Stimulated activated CD4-positive, alpha-beta T cell treated with anti-CD3 and anti-CD28 coated beads, Interleukin-4, amount 100 ng/mL, for 24 hours (primary cell): Measurements from ENCODE around the gene TCHHL1.
"Not testable (repeated sequence)": the region's sequence is repeated elsewhere in the genome, so short reads cannot be mapped to it uniquely, and the experiment has no call there.

Experiments used
- DNase-seq: peaks from one replicate; pipeline ENCODE4 v3.0.0-alpha.2; 2020

TCHHL1 gene

DNA sequence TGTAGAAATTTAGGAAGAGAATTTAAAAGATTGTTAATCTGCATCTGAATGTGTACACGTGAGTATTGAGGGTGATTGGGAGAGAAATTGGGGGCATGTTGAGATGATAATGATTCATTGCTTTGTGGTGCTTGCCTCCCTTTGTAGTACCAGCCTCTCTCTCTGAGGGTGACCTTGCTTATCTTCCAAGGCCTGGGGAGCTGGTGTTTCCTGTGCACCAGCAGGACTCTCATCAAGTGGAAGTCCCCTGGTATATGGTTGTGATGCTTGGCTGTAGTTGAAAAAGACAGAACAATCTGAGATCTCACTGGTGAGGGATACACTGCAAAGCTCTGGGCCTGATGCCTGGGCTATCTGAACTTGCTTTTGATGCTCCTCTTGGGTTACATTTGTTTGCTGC lies 4.0 kb downstream of the TCHHL1 start:
- DNase-seq = no peak

DNA sequence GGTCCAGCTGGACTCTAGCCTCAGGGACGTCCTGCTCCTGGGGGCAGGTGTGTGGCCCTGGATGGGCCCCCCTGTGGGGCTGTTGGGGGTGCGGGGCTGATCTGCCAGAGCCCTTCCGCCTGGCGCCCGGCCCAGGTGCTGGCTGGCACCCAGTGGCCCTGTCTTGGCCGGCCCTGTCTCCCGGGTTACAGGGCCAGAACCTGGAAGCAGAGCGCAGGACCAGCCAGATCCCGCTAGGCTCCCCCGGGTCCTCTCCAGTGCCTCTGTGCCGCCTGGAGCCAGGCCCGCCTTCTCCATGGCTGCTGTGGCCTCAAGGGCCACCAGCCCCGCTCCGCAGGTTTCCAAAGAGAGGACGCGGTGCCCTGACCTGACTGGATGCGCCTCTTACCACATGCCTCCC lies 7.8 kb downstream of the TCHHL1 start:
- not testable (repeated sequence) for DNase-seq

DNA sequence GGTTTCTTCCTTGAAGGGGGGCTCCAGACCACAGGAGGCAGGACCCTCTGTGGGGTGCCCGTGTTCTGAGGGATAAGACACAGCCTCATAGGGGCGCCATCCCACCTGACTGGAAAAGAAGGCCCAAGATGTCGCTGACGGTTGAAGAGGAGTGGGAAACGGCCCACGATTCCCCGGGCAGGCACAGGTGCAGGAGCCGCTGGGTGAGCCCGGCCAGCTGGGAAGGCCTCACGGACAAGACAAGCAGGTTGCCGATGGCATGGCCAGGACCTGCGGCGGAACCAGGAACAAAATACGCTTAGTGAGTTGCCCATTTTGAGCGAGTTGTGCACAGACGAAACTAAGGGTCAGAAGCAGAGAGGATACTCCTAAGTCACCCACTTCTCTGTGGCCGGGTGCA lies 8.4 kb downstream of the TCHHL1 start:
- DNase-seq = not testable (repeated sequence)

DNA sequence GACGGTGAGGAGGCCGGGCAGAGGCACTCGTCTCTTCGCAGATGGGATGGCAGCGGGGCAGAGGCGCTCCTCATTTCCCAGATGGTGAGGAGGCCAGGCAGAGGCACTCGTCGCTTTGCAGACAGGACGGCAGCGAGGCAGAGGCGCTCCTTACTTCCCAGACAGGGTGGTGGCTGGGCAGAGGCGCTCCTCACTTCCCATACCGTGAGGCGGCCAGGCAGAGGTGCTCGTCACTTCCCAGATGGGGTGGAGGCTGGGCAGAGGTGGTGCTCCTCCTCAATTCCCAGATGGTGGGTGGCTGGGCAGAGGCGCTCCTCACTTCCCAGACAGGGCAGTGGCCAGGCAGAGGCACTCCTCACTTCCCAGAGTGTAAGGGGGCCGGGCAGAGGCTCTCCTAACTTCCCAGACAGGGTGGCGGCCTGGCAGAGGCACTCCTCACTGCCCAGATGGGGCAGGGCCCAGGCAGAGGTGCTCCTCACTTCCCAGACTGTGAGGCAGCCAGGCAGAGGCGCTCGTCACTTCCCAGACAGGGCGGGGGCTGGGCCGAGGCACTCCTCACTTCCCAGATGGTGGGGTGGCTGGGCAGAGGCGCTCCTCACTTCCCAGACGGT lies 9.9 kb downstream of the TCHHL1 start:
- DNase-seq = no peak

DNA sequence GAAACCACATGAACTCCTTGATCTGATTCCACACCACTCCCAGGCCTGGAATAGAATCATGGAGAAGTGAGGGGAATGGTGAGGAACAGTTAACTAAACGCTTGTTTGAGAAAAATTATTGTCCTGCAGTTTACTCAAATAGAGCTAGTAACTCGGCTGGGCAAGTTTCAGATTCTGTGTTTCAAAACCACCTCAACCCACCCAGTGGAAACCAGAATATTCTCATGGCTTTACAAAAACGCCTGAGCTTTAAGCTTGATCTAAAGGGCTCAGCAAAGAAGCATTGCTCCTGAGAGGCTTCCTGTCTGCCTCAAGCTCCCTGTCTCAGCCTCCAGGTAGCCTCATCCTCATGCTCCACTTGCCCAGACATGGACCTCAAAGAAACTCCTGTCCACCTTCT lies 16.6 kb downstream of the TCHHL1 start:
- DNase-seq = no peak

DNA sequence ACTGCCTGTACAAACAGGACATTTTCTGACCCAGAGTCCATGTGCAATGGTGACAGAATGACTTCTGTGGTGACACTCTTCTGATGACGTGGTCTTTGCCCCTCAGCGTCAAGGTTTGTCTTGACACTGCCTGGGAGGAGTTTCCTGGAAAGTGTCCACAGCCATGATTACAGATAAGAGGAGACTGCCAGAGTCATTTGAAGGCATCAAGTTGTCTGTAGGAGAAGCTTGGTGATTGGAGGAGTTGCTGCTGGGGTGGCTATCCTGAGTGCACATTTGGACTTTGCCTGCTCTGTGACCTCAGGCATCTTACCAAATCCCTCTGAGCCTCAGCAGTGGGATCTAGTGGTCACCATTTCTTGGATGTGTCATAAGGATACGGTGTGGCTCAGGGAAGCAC lies 17.7 kb downstream of the TCHHL1 start:
- no peak for DNase-seq

DNA sequence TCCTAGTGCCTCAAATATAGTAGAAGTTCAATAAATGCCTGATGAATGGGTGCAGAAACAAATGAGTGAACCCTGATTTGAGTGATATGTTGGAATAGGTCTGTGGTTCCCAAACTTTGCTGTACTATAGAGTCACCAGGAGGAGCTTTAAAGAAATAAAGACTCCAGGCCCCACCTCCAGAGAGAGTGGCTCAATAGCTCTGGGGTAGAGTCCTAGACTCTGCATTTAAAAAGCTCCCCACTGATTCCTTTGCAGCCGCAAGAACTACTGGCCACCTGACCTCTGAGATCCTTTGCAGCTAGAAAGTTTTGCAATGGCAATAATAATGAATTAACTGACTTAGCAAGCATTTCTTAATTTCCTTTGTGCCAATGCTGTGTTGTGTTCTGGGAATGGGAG lies 20.9 kb downstream of the TCHHL1 start:
- no peak for DNase-seq

DNA sequence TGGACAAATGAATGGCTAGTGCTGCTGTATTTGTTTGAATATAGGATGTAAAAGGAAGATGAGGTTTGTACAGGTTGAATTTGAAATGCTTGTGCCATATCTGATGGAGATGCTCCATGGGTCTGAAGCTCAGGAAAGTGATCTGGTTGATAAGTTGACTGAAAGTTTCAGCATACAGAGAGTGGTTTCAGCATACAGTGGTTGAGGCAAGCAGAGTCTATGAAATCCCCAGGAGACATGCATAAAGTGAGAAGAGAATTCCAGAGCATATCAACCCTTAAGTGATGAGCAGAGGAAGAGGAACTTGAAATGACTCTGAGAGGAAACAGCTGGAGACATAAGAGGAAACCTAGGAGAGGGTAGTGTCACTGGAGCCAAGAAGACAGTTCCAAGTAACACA lies 21.7 kb downstream of the TCHHL1 start:
- DNase-seq = no peak

DNA sequence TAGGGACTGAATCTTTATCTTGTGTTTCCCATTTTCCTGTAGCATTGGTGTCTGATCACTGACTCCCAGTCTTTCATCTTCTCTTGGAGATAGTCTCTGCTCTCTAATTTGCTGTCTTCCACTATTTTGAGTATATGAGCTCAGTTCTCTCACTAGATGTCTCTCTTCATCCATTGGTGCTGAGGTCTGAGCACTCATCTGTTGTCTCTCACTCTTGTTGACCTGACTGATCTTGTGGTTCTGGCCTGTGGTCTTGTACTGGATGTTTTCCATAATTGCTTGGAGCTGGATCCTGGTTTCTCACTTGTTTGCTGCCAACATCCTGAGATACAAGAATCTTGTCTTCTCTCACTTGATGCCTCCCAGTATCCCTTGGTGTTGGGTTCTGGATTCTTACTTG lies 26.9 kb downstream of the TCHHL1 start:
- DNase-seq = no peak

DNA sequence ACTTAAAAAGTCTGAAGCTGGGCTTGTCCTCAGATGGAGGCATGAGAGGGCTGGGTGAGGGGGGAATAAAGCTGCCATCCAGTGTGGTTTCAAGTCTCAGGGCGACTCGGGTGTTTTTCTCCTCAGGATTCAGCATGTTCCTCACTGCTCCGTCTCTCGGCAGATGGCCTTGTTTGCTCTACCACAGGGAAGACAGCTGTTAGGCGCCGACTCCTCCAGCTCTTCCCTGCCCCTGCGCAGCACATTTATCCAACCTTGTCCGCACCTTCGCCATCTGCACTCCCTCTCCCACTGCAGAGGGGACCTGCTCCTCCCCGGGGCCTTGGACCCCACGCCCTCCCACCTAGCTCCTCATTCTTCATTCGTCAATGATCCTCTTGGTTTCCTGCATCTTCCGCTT lies 35.5 kb downstream of the TCHHL1 start:
- DNase-seq = no peak

DNA sequence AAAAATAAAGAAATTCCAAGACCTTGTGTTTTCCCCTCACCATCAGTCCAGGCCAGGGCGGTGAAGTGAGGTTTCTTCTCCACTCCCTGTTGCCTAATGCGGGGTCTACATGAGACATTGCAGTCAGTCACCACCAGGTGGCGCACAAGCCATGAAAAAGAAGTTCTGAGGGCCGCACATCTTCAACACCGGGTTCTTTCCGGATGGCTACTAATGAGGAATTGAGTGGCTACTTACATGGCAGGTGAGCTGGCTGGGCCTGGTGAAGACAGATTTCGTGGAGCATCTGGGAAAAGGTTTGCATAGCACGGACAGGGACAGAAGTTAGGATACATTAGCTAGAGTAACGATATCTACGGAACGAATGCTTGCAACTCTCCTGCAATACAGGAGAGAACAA lies 36.3 kb downstream of the TCHHL1 start:
- peak; percentile 88 for DNase-seq

DNA sequence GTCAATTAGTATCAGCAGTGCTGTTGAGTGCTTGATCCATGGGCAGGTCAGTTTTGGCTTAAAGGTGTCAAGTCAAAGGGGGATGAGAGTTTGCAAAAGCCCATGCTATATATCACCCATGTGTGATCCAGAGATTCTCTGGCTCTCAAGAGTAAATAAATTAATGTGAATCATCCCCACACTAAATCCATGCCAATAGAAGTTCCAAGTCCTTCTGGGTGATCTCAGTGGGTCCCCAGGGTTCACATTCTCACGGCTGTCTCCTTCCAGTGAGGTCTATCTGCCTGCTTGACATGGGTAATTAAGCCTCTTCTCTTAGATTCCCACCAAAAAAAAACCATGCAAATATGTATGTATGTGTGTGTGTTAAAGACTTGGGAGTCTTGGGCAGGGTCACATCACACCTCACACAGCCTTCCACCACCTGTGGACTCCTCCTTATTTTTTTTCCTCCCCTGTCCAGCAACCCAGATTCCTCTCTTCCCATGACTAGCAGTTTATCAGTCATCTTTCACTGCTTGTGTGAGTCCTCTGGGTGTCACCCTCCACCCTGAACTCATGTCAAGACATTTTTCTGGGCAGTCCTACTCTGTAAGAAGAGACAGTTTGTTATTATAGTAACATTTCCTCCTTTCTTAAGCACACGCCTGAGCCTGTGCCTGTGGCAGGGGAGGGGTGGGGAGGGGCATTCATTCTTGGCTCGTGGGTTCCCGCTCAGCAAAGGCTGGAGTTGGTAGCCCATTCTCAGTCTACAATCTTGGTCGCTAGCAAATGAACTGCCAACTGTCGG lies 37.8 kb downstream of the TCHHL1 start:
- DNase-seq = no peak

DNA sequence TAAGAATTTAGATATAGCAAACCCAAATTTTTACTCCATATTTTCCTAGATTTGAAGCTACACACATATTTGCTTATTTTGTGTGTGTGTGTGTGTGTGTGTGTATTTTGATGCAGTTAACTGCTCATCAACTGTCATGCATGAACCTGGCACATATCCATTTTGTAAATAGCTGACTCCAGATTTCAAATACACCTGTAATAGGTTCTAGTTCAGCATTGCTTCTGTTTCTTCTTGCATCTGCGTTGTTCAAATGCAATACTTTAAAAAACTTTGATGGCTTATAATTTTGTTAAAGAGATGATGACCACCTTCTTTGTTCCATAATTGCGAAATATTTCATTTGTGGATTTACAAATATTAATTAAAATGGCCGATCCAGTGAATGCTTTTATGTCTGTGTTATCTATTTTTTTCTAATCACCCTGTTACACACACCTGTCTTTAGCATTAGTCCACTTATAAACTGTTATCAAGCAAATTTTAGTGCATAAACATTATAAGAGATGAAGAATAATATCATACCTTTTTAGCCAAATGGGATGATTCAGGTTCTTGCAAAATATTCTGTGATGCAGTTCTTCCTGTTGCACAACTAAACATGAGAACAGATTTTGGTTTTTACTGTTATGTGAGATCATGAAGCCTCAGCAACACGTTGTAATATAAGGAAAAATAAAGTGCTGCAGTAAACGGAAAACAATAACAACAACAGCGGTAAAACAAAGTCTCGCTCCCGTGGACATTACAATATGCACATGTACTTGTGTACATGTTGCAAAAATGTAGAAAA lies 39.4 kb downstream of the TCHHL1 start:
- DNase-seq = no peak

DNA sequence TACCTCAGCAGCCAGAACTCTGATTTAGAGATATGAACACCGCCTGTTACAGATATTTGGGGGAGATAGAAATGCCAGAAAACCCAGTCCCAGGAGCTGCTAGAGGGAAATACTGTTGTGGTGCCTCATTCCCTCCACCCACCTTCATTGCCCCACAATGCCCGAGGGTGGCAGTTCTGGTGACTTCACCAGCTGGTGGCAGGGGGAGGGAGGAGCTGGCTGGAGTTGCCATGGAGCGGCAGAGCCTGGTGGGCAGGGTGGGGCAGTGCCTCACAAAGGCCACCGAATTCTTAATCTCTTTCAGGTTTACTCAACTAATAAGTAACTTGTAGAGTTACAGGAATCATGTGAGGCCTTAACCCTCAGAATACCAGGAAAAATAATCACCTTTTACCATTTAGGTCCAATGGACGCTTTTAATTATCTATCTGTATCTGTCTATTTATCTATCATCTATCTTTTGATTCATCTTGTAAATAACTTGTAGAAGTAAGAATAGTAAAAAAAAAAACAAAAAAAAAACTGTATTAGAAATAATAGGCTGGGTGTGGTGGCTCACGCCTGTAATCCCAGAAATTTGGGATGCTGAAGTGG lies 40.4 kb downstream of the TCHHL1 start:
- DNase-seq = peak; percentile 65

DNA sequence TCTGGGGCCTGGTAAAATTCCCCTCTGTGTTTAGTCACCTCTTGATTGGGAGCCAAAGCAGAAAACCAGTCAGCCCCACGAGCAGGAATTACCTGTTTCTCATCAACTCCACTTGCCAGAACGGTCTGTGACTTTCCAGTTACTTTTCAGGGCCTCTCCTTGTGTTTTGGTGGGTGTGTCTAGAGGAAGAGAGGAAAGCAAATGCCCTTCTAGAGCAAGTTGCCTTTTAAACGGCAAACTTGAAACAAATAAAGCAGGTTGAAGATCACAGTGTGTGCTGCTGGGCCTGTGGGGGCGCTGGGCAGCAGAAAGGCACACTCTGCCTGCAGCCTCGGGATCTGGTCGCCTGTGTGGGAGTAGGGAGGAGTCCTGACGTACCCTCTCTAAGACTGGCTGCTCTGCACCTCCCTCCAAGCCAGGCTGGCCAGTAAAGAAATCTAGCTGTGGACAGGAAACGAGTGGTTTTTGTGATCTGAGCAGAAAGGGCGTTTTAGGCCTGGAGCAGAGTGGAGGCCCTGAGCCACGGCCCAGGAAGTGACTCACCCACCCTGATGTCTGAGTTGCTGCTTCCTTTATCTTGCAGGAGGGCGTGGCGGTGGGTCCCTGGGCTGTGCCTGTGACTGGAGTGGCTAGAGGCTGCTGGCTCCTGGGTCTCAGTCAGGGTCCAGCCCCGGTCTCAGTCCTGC lies 41.0 kb downstream of the TCHHL1 start:
- DNase-seq = peak; percentile 89

DNA sequence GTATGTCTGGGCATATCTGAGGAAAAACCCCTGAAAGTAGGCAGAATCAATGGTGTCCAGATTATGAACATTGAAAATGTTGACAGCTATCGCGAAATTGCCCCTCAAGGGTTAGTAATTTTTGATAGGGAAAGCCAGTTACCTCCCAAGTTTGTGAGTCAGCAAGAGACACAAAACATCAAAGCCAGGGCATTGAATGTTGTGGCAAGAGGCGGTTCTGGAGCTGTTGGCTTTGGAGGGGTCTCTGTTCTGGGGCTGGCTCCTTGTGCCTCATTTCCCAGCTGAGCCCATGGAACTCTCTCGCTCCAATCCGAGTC lies 41.5 kb downstream of the TCHHL1 start:
- no peak for DNase-seq

DNA sequence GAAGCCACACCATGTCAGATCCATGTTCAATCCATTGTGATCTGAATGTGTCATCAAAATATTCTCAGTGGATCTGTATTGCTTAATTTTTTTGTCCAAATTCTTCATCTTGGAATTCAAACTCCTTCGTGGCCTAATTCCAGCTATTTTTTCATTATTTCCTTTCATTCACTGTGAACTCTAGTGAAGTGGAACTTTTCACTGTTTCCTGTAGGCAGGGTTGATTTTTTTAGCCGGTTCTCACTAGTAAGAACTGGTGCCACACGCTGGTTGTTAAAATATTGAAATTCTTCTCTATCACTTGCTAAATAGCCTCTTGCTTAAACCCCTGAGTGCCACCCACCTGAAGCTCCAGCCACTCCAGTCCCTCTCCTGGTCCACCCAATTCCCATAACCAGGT lies 44.5 kb downstream of the TCHHL1 start:
- no peak for DNase-seq

DNA sequence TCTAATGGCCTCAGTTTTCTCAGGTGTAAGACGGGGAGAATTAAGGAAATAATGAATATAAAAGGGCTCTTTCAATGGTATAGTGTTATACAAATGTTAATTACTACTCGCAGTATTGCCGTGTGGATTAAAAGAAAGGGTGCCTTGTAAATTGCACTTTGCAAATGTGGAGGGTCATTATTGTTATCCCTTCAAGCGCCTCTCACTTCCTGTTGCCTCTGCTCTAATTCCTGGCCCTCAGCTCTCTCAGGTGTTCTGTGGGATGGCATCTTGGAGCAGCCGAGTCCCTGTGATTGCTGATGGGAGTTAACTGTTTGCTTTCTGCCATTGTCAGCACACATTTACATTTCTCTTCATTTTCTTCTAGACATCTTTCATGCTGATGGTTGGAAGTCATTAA lies 45.0 kb downstream of the TCHHL1 start:
- DNase-seq = no peak

DNA sequence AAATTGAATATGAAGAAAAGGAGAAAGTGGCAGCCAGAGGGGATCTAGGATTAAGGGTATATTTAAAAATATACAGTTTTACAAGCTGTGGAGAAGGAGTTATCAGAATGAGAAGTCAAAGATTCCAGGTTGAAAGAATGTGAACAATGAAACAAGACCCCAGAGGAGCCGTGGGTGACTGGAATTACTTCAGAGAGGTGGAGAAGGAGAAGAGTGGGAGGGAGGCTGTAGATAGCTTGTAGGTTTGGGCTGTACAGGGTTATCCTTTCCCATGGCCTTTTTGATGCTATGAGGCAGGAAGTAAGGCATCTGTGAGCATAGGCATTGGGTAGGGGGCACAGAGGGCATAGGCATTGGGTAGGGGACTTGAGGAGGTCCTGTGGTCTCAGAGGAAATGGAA lies 46.8 kb downstream of the TCHHL1 start:
- DNase-seq = no peak

DNA sequence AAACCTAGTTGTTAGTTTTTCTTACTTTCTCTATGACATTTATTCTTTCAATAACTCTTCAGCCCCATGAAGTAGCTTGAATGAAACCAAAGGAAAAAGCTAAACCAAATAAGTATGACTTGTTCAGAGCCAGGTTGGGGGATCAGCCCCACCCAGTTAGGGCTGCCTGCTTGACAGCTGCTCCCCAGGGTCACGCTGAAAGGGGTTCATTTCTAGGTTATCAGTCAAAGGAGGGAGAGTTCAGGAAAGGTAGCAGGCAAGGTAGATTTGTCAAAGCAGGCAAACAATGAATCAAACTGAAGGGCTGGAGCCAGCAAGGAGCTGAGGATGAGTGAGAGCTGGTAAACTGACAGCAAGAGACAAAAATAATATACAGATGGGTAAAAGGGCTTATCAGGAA lies 49.0 kb downstream of the TCHHL1 start:
- DNase-seq = no peak

DNA sequence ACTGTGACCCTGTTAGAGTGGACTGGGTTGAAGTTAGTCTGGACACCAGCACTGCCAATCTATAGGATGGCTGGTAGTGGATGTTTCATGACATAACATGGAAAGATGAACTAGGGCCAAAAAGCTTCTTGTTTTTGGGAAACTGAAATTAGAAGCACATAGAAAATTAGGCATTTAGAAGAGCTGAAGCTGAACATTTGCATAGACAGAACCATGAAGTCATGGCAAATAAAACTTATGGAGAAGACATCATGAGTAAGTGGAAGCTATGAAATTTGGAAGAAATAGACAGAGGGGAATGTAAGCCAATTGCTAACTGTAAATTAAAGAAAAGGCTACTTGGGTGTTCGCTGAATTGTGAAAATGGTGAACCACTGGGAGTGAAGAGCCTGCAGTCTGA lies 49.4 kb downstream of the TCHHL1 start:
- DNase-seq = no peak

DNA sequence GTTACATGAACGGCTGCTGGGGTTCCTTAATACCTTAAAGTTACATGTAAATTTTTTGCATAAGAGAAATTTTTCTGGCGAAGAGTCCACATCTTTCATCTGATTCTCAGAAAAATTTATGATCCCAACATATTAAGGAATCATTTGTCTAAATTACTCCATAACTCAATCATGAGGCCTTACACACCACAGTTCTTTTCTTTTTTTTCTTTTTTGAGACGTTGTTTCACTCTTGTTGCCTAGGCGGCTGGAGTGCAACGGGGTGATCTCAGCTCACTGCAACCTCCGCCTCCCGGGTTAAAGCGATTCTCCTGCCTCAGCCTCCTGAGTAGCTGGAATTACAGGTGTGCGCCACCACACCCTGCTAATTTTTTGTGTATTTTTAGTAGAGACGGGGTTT lies 50.0 kb downstream of the TCHHL1 start:
- no peak for DNase-seq
